ENCODE results near the gene FRYL.

DNA sequence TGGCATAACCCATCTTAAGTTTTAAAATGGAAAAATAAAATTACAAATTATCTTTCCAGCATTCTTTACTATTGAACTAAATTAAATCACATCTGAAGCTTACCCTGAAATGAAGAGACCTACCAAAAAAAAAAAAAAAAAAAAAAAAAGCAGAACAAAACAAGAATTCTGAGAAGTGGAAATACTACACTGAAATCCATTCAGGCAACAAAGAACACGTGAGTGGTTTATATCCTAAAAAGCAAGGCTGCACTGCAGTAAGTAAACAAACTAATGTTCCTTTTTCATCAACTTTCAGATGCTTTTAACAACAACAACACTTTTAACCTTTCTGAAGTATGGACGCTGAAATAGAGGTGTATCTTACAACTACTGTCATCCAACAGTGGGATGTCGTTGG lies 7.5 kb downstream of the FRYL start:
- TF ChIP-seq, protein P1, sequence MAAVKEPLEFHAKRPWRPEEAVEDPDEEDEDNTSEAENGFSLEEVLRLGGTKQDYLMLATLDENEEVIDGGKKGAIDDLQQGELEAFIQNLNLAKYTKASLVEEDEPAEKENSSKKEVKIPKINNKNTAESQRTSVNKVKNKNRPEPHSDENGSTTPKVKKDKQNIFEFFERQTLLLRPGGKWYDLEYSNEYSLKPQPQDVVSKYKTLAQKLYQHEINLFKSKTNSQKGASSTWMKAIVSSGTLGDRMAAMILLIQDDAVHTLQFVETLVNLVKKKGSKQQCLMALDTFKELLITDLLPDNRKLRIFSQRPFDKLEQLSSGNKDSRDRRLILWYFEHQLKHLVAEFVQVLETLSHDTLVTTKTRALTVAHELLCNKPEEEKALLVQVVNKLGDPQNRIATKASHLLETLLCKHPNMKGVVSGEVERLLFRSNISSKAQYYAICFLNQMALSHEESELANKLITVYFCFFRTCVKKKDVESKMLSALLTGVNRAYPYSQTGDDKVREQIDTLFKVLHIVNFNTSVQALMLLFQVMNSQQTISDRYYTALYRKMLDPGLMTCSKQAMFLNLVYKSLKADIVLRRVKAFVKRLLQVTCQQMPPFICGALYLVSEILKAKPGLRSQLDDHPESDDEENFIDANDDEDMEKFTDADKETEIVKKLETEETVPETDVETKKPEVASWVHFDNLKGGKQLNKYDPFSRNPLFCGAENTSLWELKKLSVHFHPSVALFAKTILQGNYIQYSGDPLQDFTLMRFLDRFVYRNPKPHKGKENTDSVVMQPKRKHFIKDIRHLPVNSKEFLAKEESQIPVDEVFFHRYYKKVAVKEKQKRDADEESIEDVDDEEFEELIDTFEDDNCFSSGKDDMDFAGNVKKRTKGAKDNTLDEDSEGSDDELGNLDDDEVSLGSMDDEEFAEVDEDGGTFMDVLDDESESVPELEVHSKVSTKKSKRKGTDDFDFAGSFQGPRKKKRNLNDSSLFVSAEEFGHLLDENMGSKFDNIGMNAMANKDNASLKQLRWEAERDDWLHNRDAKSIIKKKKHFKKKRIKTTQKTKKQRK (IDR thresholded peaks at IDR 0.05; ENCODE audit: low read length): no peak
- TF ChIP-seq ZNF558 (CRISPR knock-in tag; IDR thresholded peaks at IDR 0.05; ENCODE audit: borderline replicate concordance): no peak

Measured in HepG2 (cell line).